HG02884 (cell line): Measurements from ENCODE around the gene ATXN1.
"Not testable (repeated sequence)": the region's sequence is repeated elsewhere in the genome, so short reads cannot be mapped to it uniquely, and the experiment has no call there.

Source experiments
- ATAC-seq: cut with Tn5 transposase; IDR thresholded peaks from one replicate; pipeline ENCODE4 v1.9.1; 2021; ENCODE audit warnings: mild to moderate bottlenecking, moderate library complexity; ENCODE audit not compliant: unreplicated experiment

Gene ATXN1

GRCh38 chr6:16274483-16274882 lies 486.8 kb downstream of the ATXN1 start:
- no peak for ATAC-seq

- ATAC-seq = no peak
Observed at GRCh38 chr6:16273256-16273655, 488.0 kb downstream of the ATXN1 start.

GRCh38 chr6:16272201-16272600 lies 489.1 kb downstream of the ATXN1 start:
- ATAC-seq = no peak

GRCh38 chr6:16271428-16271827 lies 489.8 kb downstream of the ATXN1 start:
- ATAC-seq = no peak

- no peak for ATAC-seq
Observed at GRCh38 chr6:16270178-16270794, 491.0 kb downstream of the ATXN1 start.

- not testable (repeated sequence) for ATAC-seq
Observed at GRCh38 chr6:16269442-16270070, 491.7 kb downstream of the ATXN1 start.

- ATAC-seq = no peak
Observed at GRCh38 chr6:16267428-16268263, 493.6 kb downstream of the ATXN1 start.

- no peak for ATAC-seq
Observed at GRCh38 chr6:16265351-16266341, 495.6 kb downstream of the ATXN1 start.

- no peak for ATAC-seq
Observed at GRCh38 chr6:16264785-16265184, 496.5 kb downstream of the ATXN1 start.

GRCh38 chr6:16263464-16264099 lies 497.7 kb downstream of the ATXN1 start:
- ATAC-seq = not testable (repeated sequence)

- ATAC-seq = not testable (repeated sequence)
Observed at GRCh38 chr6:16262773-16263172, 498.5 kb downstream of the ATXN1 start.

- ATAC-seq = not testable (repeated sequence)
Observed at GRCh38 chr6:16260602-16261001, 500.7 kb downstream of the ATXN1 start.

- not testable (repeated sequence) for ATAC-seq
Observed at GRCh38 chr6:16259604-16260003, 501.7 kb downstream of the ATXN1 start.

- ATAC-seq = no peak
Observed at GRCh38 chr6:16258709-16259075, 502.6 kb downstream of the ATXN1 start.

- ATAC-seq = no peak
Observed at GRCh38 chr6:16257999-16258708, 503.1 kb downstream of the ATXN1 start.

- ATAC-seq = no peak
Observed at GRCh38 chr6:16256781-16257180, 504.5 kb downstream of the ATXN1 start.

- no peak for ATAC-seq
Observed at GRCh38 chr6:16254535-16254934, 506.7 kb downstream of the ATXN1 start.

- ATAC-seq = no peak
Observed at GRCh38 chr6:16253399-16254144, 507.7 kb downstream of the ATXN1 start.
